WTC11 (cell line): ENCODE data around the gene LTBP1. TPM values are rescaled to one million over a fixed set of nuclear protein-coding genes. Genes with fewer than 3 reads are reported as not detected.

ENCODE experiments used
- ATAC-seq: fragments of 200-7000 bp; cut with Tn5 transposase; 2 replicates; pipeline ENCODE4 v1.10.0; 2021; ENCODE audit warnings: mild to moderate bottlenecking, moderate library complexity
- CTCF ChIA-PET: fragments of 300-600 bp; sonication (Branson Sonifier 250); formaldehyde crosslinking; loops from one replicate; lab custom pipeline; 2021; ENCODE audit warnings: antibody characterized with exemption; lab: Charles Lee
- POLR2A ChIA-PET: fragments of 350-600 bp; sonication (Branson Sonifier 250); formaldehyde crosslinking; loops from one replicate; lab custom pipeline; 2021; ENCODE audit warnings: antibody characterized with exemption; lab: Charles Lee
- DNase-seq: peaks from one replicate; pipeline ENCODE4 v3.0.0; 2021; ENCODE audit warnings: low spot score
- H3K27ac Mint-ChIP-seq: 2 replicates; pipeline ENCODE4 v1.8.0; 2021; ENCODE audit warnings: mixed read lengths
- H3K27me3 Mint-ChIP-seq: 2 replicates; pipeline ENCODE4 v1.8.0; 2021; ENCODE audit warnings: low read depth, mild to moderate bottlenecking, moderate library complexity, mixed read lengths
- H3K36me3 Mint-ChIP-seq: 2 replicates; pipeline ENCODE4 v1.8.0; 2021; ENCODE audit warnings: mixed read lengths
- H3K4me1 Mint-ChIP-seq: 2 replicates; pipeline ENCODE4 v1.8.0; 2022; ENCODE audit warnings: mixed read lengths
- H3K4me3 Mint-ChIP-seq: 2 replicates; pipeline ENCODE4 v1.8.0; 2021; ENCODE audit warnings: mild to moderate bottlenecking, moderate library complexity, mixed read lengths
- H3K9me3 Mint-ChIP-seq: 2 replicates; pipeline ENCODE4 v1.8.0; 2021; ENCODE audit warnings: mixed read lengths
- AFF4 ChIP-seq: sonication (generic); formaldehyde crosslinking; IDR thresholded peaks from 2 replicates; pipeline ENCODE4 v1.8.1; 2023; ENCODE audit warnings: mild to moderate bottlenecking, missing genetic modification reagents, borderline replicate concordance
- CDX4 ChIP-seq: fragments of 250-450 bp; sonication (Bioruptor Pico); IDR thresholded peaks from 2 replicates; pipeline ENCODE4 v1.9.0; 2021; ENCODE audit warnings: moderate library complexity, mild to moderate bottlenecking, inconsistent platforms, borderline replicate concordance
- CREM ChIP-seq: sonication (generic); formaldehyde crosslinking; IDR thresholded peaks from 2 replicates; pipeline ENCODE4 v1.8.1; 2022; ENCODE audit warnings: mild to moderate bottlenecking, missing genetic modification reagents, moderate library complexity
- EMX1 ChIP-seq: fragments of 250-450 bp; sonication (Bioruptor Pico); IDR thresholded peaks from 2 replicates; pipeline ENCODE4 v1.8.0; 2021; ENCODE audit warnings: mild to moderate bottlenecking
- ESRRA ChIP-seq: sonication (generic); formaldehyde crosslinking; IDR thresholded peaks from 2 replicates; pipeline ENCODE4 v1.8.1; 2022; ENCODE audit warnings: mild to moderate bottlenecking, missing genetic modification reagents, borderline replicate concordance
- FOXP1 ChIP-seq: sonication (generic); formaldehyde crosslinking; IDR thresholded peaks from 2 replicates; pipeline ENCODE4 v1.8.0; 2022; ENCODE audit warnings: missing genetic modification reagents, mild to moderate bottlenecking, moderate library complexity, borderline replicate concordance
- GTF2I ChIP-seq: fragments of 250-450 bp; sonication (Bioruptor Pico); conservative IDR thresholded peaks from 2 replicates; pipeline ENCODE4 v1.4.0; 2021; ENCODE audit warnings: mild to moderate bottlenecking
- JAZF1 ChIP-seq: fragments of 250-450 bp; sonication (Bioruptor Pico); IDR thresholded peaks from 2 replicates; pipeline ENCODE4 v1.9.0; 2021; ENCODE audit warnings: moderate library complexity, mild to moderate bottlenecking, inconsistent platforms
- MYBL2 ChIP-seq: sonication (generic); formaldehyde crosslinking; IDR thresholded peaks from 2 replicates; pipeline ENCODE4 v1.8.1; 2023; ENCODE audit warnings: mild to moderate bottlenecking, moderate library complexity, missing genetic modification reagents
- ZNF232 ChIP-seq: sonication (generic); formaldehyde crosslinking; IDR thresholded peaks from 2 replicates; pipeline ENCODE4 v1.8.0; 2022; ENCODE audit warnings: mild to moderate bottlenecking, missing genetic modification reagents
- ZNF263 ChIP-seq: sonication (generic); formaldehyde crosslinking; IDR thresholded peaks from 2 replicates; pipeline ENCODE4 v1.8.1; 2022; ENCODE audit warnings: low read depth, mild to moderate bottlenecking, moderate library complexity, missing genetic modification reagents
- ZNF532 ChIP-seq: fragments of 250-450 bp; sonication (Bioruptor Pico); IDR thresholded peaks from 2 replicates; pipeline ENCODE4 v1.9.0; 2021; ENCODE audit warnings: mild to moderate bottlenecking, borderline replicate concordance
- ZNF671 ChIP-seq: fragments of 250-450 bp; sonication (Bioruptor Pico); IDR thresholded peaks from 2 replicates; pipeline ENCODE4 v1.8.0; 2021; ENCODE audit warnings: mild to moderate bottlenecking
- total RNA-seq: library from RNA; stranded (reverse); gene quantifications from 3 replicates; pipeline ENCODE4 v1.2.3, GENCODE V29; 2021
- TF ChIP-seq, protein P1 (sequence below): fragments of 250-450 bp; sonication (Bioruptor Pico); IDR thresholded peaks from 2 replicates; pipeline ENCODE4 v2.1.2; 2022; ENCODE audit warnings: mild to moderate bottlenecking, moderate library complexity
- TF ChIP-seq, protein P2 (sequence below): fragments of 250-450 bp; sonication (Bioruptor Pico); conservative IDR thresholded peaks from 2 replicates; pipeline ENCODE4 v1.9.0; 2021; ENCODE audit warnings: mild to moderate bottlenecking
- TF ChIP-seq, protein P3 (sequence below): sonication (generic); formaldehyde crosslinking; IDR thresholded peaks from 2 replicates; pipeline ENCODE4 v1.8.0; 2022; ENCODE audit warnings: mild to moderate bottlenecking, missing genetic modification reagents
- TF ChIP-seq, protein P4 (sequence below): sonication (generic); formaldehyde crosslinking; IDR thresholded peaks from 2 replicates; pipeline ENCODE4 v1.8.1; 2022; ENCODE audit warnings: mild to moderate bottlenecking, missing genetic modification reagents, moderate library complexity, borderline replicate concordance
- TF ChIP-seq, protein P5 (sequence below): fragments of 200-600 bp; IDR thresholded peaks from 2 replicates; pipeline ENCODE4 v1.8.0; 2022; ENCODE audit warnings: antibody characterized with exemption

LTBP1 gene
- total RNA-seq, 1 experiment from 2014 or later = 33.6 TPM

- CTCF ChIA-PET = no interaction called here
- ATAC-seq (no peak), DNase-seq (no peak)
- H3K4me3 Mint-ChIP-seq = no peak overlapping the region
- TF ChIP-seq, protein P1, sequence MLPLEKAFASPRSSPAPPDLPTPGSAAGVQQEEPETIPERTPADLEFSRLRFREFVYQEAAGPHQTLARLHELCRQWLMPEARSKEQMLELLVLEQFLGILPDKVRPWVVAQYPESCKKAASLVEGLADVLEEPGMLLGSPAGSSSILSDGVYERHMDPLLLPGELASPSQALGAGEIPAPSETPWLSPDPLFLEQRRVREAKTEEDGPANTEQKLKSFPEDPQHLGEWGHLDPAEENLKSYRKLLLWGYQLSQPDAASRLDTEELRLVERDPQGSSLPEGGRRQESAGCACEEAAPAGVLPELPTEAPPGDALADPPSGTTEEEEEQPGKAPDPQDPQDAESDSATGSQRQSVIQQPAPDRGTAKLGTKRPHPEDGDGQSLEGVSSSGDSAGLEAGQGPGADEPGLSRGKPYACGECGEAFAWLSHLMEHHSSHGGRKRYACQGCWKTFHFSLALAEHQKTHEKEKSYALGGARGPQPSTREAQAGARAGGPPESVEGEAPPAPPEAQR (CRISPR knock-in tag) = no peak
- TF ChIP-seq CREM (CRISPR knock-in tag) (no peak), JAZF1 (CRISPR knock-in tag) (no peak)
- no peaks in the 10 kb centered on the region for H3K4me1 Mint-ChIP-seq
- no peaks in the 10 kb centered on the region for H3K9me3 Mint-ChIP-seq
- POLR2A ChIA-PET = no interaction called here
- no peaks in the 10 kb centered on the region for H3K36me3 Mint-ChIP-seq
- H3K27ac Mint-ChIP-seq = no peak overlapping the region
- no peaks in the 10 kb centered on the region for H3K27me3 Mint-ChIP-seq
These were observed 354.6 kb downstream of the LTBP1 start for GRCh38 chr2:33301355-33301754.

- ATAC-seq (no peak), DNase-seq (no peak)
- Mint-ChIP-seq H3K9me3 (no peaks in the 10 kb centered on the region), H3K4me1 (no peaks in the 10 kb centered on the region), H3K36me3 (no peaks in the 10 kb centered on the region), H3K27ac (no peak overlapping the region), H3K4me3 (no peak overlapping the region), H3K27me3 (no peaks in the 10 kb centered on the region)
- POLR2A ChIA-PET = no interaction called here
- CTCF ChIA-PET = no interaction called here
- TF ChIP-seq, protein P2, sequence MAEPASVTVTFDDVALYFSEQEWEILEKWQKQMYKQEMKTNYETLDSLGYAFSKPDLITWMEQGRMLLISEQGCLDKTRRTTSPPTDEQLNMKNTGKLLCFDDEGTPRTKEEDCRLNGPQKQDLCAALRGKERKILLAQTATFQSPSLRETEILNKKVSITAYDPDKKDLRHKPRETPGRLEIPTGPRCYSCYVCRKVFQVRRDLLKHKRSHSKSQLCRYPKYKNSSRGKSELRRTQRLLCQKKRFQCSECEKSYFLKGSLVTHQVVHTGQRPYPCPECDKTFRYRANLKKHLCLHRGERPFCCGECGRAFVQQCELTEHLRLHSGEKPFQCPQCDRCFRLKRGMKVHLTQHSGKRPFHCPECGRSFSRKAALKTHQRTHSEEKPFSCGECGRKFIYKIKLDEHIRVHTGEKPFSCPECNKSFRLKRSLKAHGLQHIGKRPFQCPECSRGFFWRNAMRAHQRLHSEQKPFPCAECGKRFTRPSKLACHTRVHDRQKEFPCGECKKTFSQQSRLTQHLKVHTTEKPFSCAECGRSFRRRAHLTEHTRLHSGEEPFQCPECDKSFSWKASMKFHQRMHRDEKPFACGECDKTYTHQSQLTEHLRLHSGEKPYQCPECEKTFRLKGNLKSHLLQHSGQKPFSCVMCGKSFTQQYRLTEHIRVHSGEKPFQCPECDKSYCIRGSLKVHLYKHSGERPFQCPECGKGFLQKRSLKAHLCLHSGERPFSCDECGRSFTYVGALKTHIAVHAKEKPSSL (CRISPR knock-in tag) = no peak
- TF ChIP-seq, protein P3, sequence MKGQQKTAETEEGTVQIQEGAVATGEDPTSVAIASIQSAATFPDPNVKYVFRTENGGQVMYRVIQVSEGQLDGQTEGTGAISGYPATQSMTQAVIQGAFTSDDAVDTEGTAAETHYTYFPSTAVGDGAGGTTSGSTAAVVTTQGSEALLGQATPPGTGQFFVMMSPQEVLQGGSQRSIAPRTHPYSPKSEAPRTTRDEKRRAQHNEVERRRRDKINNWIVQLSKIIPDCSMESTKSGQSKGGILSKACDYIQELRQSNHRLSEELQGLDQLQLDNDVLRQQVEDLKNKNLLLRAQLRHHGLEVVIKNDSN = no peak
- no peak for TF ChIP-seq ZNF263 (CRISPR knock-in tag)
- TF ChIP-seq, protein P4, sequence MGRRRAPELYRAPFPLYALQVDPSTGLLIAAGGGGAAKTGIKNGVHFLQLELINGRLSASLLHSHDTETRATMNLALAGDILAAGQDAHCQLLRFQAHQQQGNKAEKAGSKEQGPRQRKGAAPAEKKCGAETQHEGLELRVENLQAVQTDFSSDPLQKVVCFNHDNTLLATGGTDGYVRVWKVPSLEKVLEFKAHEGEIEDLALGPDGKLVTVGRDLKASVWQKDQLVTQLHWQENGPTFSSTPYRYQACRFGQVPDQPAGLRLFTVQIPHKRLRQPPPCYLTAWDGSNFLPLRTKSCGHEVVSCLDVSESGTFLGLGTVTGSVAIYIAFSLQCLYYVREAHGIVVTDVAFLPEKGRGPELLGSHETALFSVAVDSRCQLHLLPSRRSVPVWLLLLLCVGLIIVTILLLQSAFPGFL = no peak
- TF ChIP-seq FOXP1 = no peak
- TF ChIP-seq, protein P5, sequence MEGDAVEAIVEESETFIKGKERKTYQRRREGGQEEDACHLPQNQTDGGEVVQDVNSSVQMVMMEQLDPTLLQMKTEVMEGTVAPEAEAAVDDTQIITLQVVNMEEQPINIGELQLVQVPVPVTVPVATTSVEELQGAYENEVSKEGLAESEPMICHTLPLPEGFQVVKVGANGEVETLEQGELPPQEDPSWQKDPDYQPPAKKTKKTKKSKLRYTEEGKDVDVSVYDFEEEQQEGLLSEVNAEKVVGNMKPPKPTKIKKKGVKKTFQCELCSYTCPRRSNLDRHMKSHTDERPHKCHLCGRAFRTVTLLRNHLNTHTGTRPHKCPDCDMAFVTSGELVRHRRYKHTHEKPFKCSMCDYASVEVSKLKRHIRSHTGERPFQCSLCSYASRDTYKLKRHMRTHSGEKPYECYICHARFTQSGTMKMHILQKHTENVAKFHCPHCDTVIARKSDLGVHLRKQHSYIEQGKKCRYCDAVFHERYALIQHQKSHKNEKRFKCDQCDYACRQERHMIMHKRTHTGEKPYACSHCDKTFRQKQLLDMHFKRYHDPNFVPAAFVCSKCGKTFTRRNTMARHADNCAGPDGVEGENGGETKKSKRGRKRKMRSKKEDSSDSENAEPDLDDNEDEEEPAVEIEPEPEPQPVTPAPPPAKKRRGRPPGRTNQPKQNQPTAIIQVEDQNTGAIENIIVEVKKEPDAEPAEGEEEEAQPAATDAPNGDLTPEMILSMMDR = no peak
- no peak for TF ChIP-seq ESRRA (CRISPR knock-in tag)
- TF ChIP-seq MYBL2 = no peak
- no peak for TF ChIP-seq ZNF232 (CRISPR knock-in tag)
- no peak for TF ChIP-seq CDX4 (CRISPR knock-in tag)
- TF ChIP-seq EMX1 = no peak
- TF ChIP-seq ZNF671 = no peak
- no peak for TF ChIP-seq ZNF532 (CRISPR knock-in tag)
- no peak for TF ChIP-seq AFF4
- TF ChIP-seq GTF2I (CRISPR knock-in tag) = no peak
These were observed 355.6 kb downstream of the LTBP1 start for GRCh38 chr2:33302348-33302747.
